ENCODE data around the gene TOMM7. TPM values are rescaled to one million over a fixed set of nuclear protein-coding genes. Genes with fewer than 3 reads are reported as not detected.
"Not testable (repeated sequence)": the region's sequence is repeated elsewhere in the genome, so short reads cannot be mapped to it uniquely, and the experiment has no call there.

Gene TOMM7
- total and polyA plus RNA-seq, 2 donors: 291 to 377 TPM

DNA sequence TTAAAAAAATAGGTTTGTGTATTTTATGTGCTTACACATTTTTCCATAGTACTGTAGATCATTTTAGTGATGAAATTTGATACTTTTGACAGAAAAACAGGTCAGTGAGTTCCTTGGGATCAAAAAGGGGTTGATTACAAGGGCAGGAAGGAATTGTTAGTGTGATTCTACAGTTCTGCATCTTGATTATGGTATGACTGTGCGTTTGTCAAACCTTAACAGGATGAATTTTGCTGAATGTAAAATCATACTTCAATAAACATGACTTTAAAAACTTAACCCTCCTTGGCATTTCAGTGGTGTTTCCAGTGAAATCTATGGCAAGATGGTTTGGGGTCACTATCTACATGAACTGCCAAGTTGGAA, 35.6 kb upstream of the TOMM7 start:
- no peaks in the 10 kb centered on the region for H3K27me3 ChIP-seq (ENCODE audit: control insufficient read depth in 2 of 2, insufficient read depth in 1 of 2, low read length in 1 of 2)
- H3K4me1 ChIP-seq (ENCODE audit: control insufficient read depth in 2 of 2, insufficient read depth in 2 of 2, low read length in 2 of 2): peaks cover 4 to 15% of the 10 kb centered on the region in 2 donors
- no peak for DNase-seq (ENCODE audit: low read depth in 6 of 9, low spot score in 9 of 9)
- peaks cover 0 to 11% of the 10 kb centered on the region in 2 donors for H3K36me3 ChIP-seq (ENCODE audit: control insufficient read depth in 2 of 2, insufficient read depth in 2 of 2, low read length in 1 of 2)
- no peak overlapping the region for H3K4me3 ChIP-seq (ENCODE audit: low read length in 2 of 2)
- H3K27ac ChIP-seq (ENCODE audit: low read depth in 1 of 2, low read length in 1 of 2): no peak overlapping the region
- 97% methylated on average over 1 of the region's 1 CpG for WGBS
- no peaks in the 10 kb centered on the region for H3K9me3 ChIP-seq (ENCODE audit: control insufficient read depth in 2 of 2, insufficient read depth in 1 of 2, low read length in 1 of 2)

GRCh38 chr7:22856416-22856815, 33.8 kb upstream of the TOMM7 start:
- whole genome bisulfite sequencing: 76% methylated on average over 2 of the region's 2 CpGs
- no peak for DNase-seq (ENCODE audit: low read depth in 6 of 9, low spot score in 9 of 9)
- Histone ChIP-seq H3K27me3 (ENCODE audit: control insufficient read depth in 2 of 2, insufficient read depth in 1 of 2, low read length in 1 of 2) (no peaks in the 10 kb centered on the region), H3K4me1 (ENCODE audit: control insufficient read depth in 2 of 2, insufficient read depth in 2 of 2, low read length in 2 of 2) (peaks cover 4 to 15% of the 10 kb centered on the region in 2 donors), H3K4me3 (ENCODE audit: low read length in 2 of 2) (no peak overlapping the region), H3K9me3 (ENCODE audit: control insufficient read depth in 2 of 2, insufficient read depth in 1 of 2, low read length in 1 of 2) (no peaks in the 10 kb centered on the region), H3K27ac (ENCODE audit: low read depth in 1 of 2, low read length in 1 of 2) (no peak overlapping the region), H3K36me3 (ENCODE audit: control insufficient read depth in 2 of 2, insufficient read depth in 2 of 2, low read length in 1 of 2) (peaks cover 0 to 11% of the 10 kb centered on the region in 2 donors)

GRCh38 chr7:22855049-22855392, 32.4 kb upstream of the TOMM7 start:
- peaks cover 4 to 15% of the 10 kb centered on the region in 2 donors for H3K4me1 ChIP-seq (ENCODE audit: control insufficient read depth in 2 of 2, insufficient read depth in 2 of 2, low read length in 2 of 2)
- WGBS: 30% methylated on average over 9 of the region's 9 CpGs

GRCh38 chr7:22854158-22855048, 31.8 kb upstream of the TOMM7 start:
- WGBS: under 1% methylated on average over 76 of the region's 76 CpGs
- H3K27me3 ChIP-seq (ENCODE audit: control insufficient read depth in 2 of 2, insufficient read depth in 1 of 2, low read length in 1 of 2): no peaks in the 10 kb centered on the region
- DNase-seq (ENCODE audit: low read depth in 6 of 9, low spot score in 9 of 9): peak in 8 of 9 donors; percentile 24 to 83 (median 65)

More at GRCh38 chr7:22855049-22855392, 32.4 kb upstream of the TOMM7 start:
- Histone ChIP-seq H3K27ac (ENCODE audit: low read depth in 1 of 2, low read length in 1 of 2) (peak overlapping the region in 1 of 2 donors; percentile 61), H3K36me3 (ENCODE audit: control insufficient read depth in 2 of 2, insufficient read depth in 2 of 2, low read length in 1 of 2) (peaks cover 0 to 7% of the 10 kb centered on the region in 2 donors), H3K27me3 (ENCODE audit: control insufficient read depth in 2 of 2, insufficient read depth in 1 of 2, low read length in 1 of 2) (no peaks in the 10 kb centered on the region), H3K9me3 (ENCODE audit: control insufficient read depth in 2 of 2, insufficient read depth in 1 of 2, low read length in 1 of 2) (no peaks in the 10 kb centered on the region), H3K4me3 (ENCODE audit: low read length in 2 of 2) (peak overlapping the region; percentile 87 to 89)
- no peak for DNase-seq (ENCODE audit: low read depth in 6 of 9, low spot score in 9 of 9)

DNA sequence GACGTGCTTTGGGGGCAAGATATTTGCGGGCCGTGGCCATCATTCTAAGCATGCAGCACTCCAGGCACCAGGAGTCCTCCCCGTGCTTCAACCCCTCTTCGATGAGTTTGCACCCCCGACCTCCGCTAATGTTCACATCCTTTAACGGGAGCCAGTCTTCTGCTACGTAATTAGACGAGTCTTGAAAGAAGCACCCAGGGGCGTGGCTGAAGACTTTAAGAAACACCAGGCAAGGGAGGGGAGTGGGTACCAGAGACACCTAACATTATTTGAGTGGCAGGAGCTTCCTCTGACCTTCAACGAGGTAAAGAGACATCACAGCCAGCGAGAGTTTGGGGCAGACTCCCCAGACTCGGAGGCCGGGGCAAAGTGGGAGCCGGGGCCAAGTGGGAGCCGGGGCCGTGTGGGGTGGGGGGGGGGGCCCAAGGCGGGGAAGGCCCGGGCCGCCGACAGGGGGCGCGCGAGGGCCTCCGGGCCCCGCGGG, 31.1 kb upstream of the TOMM7 start:
- Histone ChIP-seq H3K27me3 (ENCODE audit: control insufficient read depth in 2 of 2, insufficient read depth in 1 of 2, low read length in 1 of 2) (no peaks in the 10 kb centered on the region), H3K4me1 (ENCODE audit: control insufficient read depth in 2 of 2, insufficient read depth in 2 of 2, low read length in 2 of 2) (peaks cover 4 to 15% of the 10 kb centered on the region in 2 donors), H3K4me3 (ENCODE audit: low read length in 2 of 2) (peak overlapping the region; percentile 87 to 89), H3K27ac (ENCODE audit: low read depth in 1 of 2, low read length in 1 of 2) (peak overlapping the region in 1 of 2 donors; percentile 37), H3K36me3 (ENCODE audit: control insufficient read depth in 2 of 2, insufficient read depth in 2 of 2, low read length in 1 of 2) (peaks cover 0 to 6% of the 10 kb centered on the region in 2 donors), H3K9me3 (ENCODE audit: control insufficient read depth in 2 of 2, insufficient read depth in 1 of 2, low read length in 1 of 2) (no peaks in the 10 kb centered on the region)
- 11% methylated on average over 28 of the region's 28 CpGs for WGBS
- DNase-seq (ENCODE audit: low read depth in 6 of 9, low spot score in 9 of 9): peak in 8 of 9 donors; percentile 29 to 80 (median 50)

More at GRCh38 chr7:22854158-22855048, 31.8 kb upstream of the TOMM7 start:
- peak overlapping the region; percentile 61 to 82 for H3K27ac ChIP-seq (ENCODE audit: low read depth in 1 of 2, low read length in 1 of 2)
- H3K9me3 ChIP-seq (ENCODE audit: control insufficient read depth in 2 of 2, insufficient read depth in 1 of 2, low read length in 1 of 2): no peaks in the 10 kb centered on the region
- peaks cover 0 to 7% of the 10 kb centered on the region in 2 donors for H3K36me3 ChIP-seq (ENCODE audit: control insufficient read depth in 2 of 2, insufficient read depth in 2 of 2, low read length in 1 of 2)
- peak overlapping the region; percentile 87 to 89 for H3K4me3 ChIP-seq (ENCODE audit: low read length in 2 of 2)
- H3K4me1 ChIP-seq (ENCODE audit: control insufficient read depth in 2 of 2, insufficient read depth in 2 of 2, low read length in 2 of 2): peaks cover 4 to 15% of the 10 kb centered on the region in 2 donors

GRCh38 chr7:22853138-22853537, 30.5 kb upstream of the TOMM7 start:
- H3K27ac ChIP-seq (ENCODE audit: low read depth in 1 of 2, low read length in 1 of 2): no peak overlapping the region
- H3K36me3 ChIP-seq (ENCODE audit: control insufficient read depth in 2 of 2, insufficient read depth in 2 of 2, low read length in 1 of 2): peaks cover 0 to under 1% of the 10 kb centered on the region in 2 donors
- WGBS: 97% methylated on average over 10 of the region's 10 CpGs
- H3K9me3 ChIP-seq (ENCODE audit: control insufficient read depth in 2 of 2, insufficient read depth in 1 of 2, low read length in 1 of 2): no peaks in the 10 kb centered on the region
- no peak for DNase-seq (ENCODE audit: low read depth in 6 of 9, low spot score in 9 of 9)
- no peaks in the 10 kb centered on the region for H3K27me3 ChIP-seq (ENCODE audit: control insufficient read depth in 2 of 2, insufficient read depth in 1 of 2, low read length in 1 of 2)
- peaks cover 4 to 15% of the 10 kb centered on the region in 2 donors for H3K4me1 ChIP-seq (ENCODE audit: control insufficient read depth in 2 of 2, insufficient read depth in 2 of 2, low read length in 2 of 2)
- no peak overlapping the region for H3K4me3 ChIP-seq (ENCODE audit: low read length in 2 of 2)

DNA sequence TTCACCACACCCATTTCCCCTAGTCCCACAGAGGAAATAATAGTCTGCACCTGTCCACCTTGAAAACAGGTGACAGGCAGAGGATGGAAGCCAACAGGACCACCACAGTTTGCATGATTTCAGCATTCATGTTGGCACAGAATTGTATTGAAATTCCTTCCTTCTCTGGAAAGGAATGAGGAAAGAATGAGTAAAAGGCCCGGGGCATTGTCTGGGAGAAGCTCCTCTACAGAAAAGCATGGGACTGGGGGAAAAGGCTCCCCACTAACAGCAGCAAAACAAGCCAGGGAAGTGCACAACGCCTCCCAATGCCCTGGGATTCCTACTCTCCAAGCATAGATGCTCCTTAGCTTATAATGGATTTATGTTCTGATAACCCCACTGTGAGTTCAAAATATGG, 28.5 kb upstream of the TOMM7 start:
- no peak overlapping the region for H3K4me3 ChIP-seq (ENCODE audit: low read length in 2 of 2)
- H3K4me1 ChIP-seq (ENCODE audit: control insufficient read depth in 2 of 2, insufficient read depth in 2 of 2, low read length in 2 of 2): peaks cover 4 to 15% of the 10 kb centered on the region in 2 donors
- H3K9me3 ChIP-seq (ENCODE audit: control insufficient read depth in 2 of 2, insufficient read depth in 1 of 2, low read length in 1 of 2): no peaks in the 10 kb centered on the region
- 93% methylated on average over 2 of the region's 2 CpGs for WGBS
- H3K27me3 ChIP-seq (ENCODE audit: control insufficient read depth in 2 of 2, insufficient read depth in 1 of 2, low read length in 1 of 2): no peaks in the 10 kb centered on the region
- no peak for DNase-seq (ENCODE audit: low read depth in 6 of 9, low spot score in 9 of 9)
- H3K36me3 ChIP-seq (ENCODE audit: control insufficient read depth in 2 of 2, insufficient read depth in 2 of 2, low read length in 1 of 2): no peaks in the 10 kb centered on the region
- no peak overlapping the region for H3K27ac ChIP-seq (ENCODE audit: low read depth in 1 of 2, low read length in 1 of 2)

- H3K4me1 ChIP-seq (ENCODE audit: control insufficient read depth in 2 of 2, insufficient read depth in 2 of 2, low read length in 2 of 2): peaks cover 4 to 15% of the 10 kb centered on the region in 2 donors
- 96% methylated on average over 1 of the region's 1 CpG for WGBS
- H3K27ac ChIP-seq (ENCODE audit: low read depth in 1 of 2, low read length in 1 of 2): not testable (repeated sequence)
Measured at GRCh38 chr7:22850394-22850793, 27.7 kb upstream of the TOMM7 start.

DNA sequence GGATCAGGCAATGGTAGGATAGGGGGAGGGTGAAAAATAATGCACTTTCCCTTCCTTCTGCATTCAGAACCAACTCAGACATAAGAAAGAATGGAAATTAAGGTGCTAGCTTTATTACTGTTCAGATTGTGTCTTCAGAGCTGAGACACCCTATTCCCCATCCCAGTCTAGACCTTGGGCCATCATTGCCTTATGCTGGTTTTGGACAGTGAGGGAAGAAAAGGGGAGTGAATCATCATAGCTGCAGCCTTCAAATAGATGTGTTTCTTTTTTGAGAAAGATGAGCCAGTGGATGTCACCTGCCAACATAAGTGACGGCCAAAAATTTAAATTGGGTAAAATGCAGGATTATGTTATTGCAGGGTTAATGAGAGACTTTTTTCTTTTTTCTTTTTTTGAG, 27.0 kb upstream of the TOMM7 start:
- H3K9me3 ChIP-seq (ENCODE audit: control insufficient read depth in 2 of 2, insufficient read depth in 1 of 2, low read length in 1 of 2): no peaks in the 10 kb centered on the region
- H3K4me1 ChIP-seq (ENCODE audit: control insufficient read depth in 2 of 2, insufficient read depth in 2 of 2, low read length in 2 of 2): peaks cover 0 to 8% of the 10 kb centered on the region in 2 donors
- no peaks in the 10 kb centered on the region for H3K36me3 ChIP-seq (ENCODE audit: control insufficient read depth in 2 of 2, insufficient read depth in 2 of 2, low read length in 1 of 2)
- H3K27ac ChIP-seq (ENCODE audit: low read depth in 1 of 2, low read length in 1 of 2): no peak overlapping the region
- no peak overlapping the region for H3K4me3 ChIP-seq (ENCODE audit: low read length in 2 of 2)
- H3K27me3 ChIP-seq (ENCODE audit: control insufficient read depth in 2 of 2, insufficient read depth in 1 of 2, low read length in 1 of 2): no peaks in the 10 kb centered on the region
- DNase-seq (ENCODE audit: low read depth in 6 of 9, low spot score in 9 of 9): no peak
- 98% methylated on average over 1 of the region's 1 CpG for WGBS

More at GRCh38 chr7:22850394-22850793, 27.7 kb upstream of the TOMM7 start:
- DNase-seq (ENCODE audit: low read depth in 6 of 9, low spot score in 9 of 9); H3K36me3 ChIP-seq (ENCODE audit: control insufficient read depth in 2 of 2, insufficient read depth in 2 of 2, low read length in 1 of 2); H3K27me3 ChIP-seq (ENCODE audit: control insufficient read depth in 2 of 2, insufficient read depth in 1 of 2, low read length in 1 of 2); H3K9me3 ChIP-seq (ENCODE audit: control insufficient read depth in 2 of 2, insufficient read depth in 1 of 2, low read length in 1 of 2); H3K4me3 ChIP-seq (ENCODE audit: low read length in 2 of 2): not testable (repeated sequence)
